Breast epithelium (tissue), 3 donors: ENCODE data around the gene PHF12.

ENCODE experiments used
- POLR2AphosphoS5 ChIP-seq, 3 donors: sonication (generic); formaldehyde crosslinking; IDR thresholded peaks; one replicate each; pipeline ENCODE4 v1.6.1; 2017; ENCODE audit warnings: antibody characterized with exemption in 3 of 3
- TF ChIP-seq, protein P1 (sequence below), 3 donors: fragments of 450-650 bp; IDR thresholded peaks; one replicate each; pipeline ENCODE4 v1.5.1; 2016 to 2017; ENCODE audit warnings: antibody characterized with exemption in 3 of 3, mild to moderate bottlenecking in 3 of 3, moderate library complexity in 3 of 3

DNA sequence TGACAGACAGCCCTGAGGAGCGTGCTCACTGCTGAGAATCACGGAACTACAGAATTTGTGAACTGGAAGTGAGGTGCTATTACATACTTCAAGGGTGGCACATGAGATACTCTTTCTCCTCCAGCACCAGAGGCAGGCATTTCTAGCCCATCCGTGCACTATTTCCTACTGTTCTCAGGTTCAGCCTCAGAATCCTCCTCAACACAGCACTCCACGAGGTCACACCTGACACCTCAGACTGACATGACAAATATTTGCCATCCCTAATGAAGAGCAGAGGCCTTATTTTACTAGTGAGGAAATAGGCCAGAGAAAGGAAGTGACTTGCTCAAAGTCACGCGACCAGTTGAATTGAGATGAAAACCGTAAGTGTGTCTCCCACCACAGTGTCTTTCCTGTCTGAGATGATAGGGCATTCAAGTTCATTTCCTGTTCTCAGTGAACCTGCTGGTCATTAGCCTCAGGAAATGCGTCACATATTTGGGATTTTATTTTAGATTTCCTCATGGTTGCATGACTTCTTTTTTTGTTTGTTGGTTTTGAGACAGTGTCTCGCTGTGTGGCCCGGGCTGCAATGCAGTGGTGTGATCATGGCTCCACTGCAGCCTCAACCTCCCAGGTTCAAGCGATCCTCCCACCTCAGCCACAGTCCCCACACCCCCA, 30.9 kb upstream of the PHF12 start:
- peak in 1 of 3 donors; percentile 43 for TF ChIP-seq POLR2AphosphoS5 (IDR thresholded peaks at IDR 0.05)
- TF ChIP-seq, protein P1, sequence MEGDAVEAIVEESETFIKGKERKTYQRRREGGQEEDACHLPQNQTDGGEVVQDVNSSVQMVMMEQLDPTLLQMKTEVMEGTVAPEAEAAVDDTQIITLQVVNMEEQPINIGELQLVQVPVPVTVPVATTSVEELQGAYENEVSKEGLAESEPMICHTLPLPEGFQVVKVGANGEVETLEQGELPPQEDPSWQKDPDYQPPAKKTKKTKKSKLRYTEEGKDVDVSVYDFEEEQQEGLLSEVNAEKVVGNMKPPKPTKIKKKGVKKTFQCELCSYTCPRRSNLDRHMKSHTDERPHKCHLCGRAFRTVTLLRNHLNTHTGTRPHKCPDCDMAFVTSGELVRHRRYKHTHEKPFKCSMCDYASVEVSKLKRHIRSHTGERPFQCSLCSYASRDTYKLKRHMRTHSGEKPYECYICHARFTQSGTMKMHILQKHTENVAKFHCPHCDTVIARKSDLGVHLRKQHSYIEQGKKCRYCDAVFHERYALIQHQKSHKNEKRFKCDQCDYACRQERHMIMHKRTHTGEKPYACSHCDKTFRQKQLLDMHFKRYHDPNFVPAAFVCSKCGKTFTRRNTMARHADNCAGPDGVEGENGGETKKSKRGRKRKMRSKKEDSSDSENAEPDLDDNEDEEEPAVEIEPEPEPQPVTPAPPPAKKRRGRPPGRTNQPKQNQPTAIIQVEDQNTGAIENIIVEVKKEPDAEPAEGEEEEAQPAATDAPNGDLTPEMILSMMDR (IDR thresholded peaks at IDR 0.05) = no peak
